GM19240 (cell line): Measurements from ENCODE around the gene DRD1.
"Not testable (repeated sequence)": the region's sequence is repeated elsewhere in the genome, so short reads cannot be mapped to it uniquely, and the experiment has no call there.

Experiments
- DNase-seq: peaks from one replicate; pipeline ENCODE4 v3.0.0; 2011; ENCODE audit warnings: low spot score; ENCODE audit not compliant: insufficient read length

Gene DRD1

DNA sequence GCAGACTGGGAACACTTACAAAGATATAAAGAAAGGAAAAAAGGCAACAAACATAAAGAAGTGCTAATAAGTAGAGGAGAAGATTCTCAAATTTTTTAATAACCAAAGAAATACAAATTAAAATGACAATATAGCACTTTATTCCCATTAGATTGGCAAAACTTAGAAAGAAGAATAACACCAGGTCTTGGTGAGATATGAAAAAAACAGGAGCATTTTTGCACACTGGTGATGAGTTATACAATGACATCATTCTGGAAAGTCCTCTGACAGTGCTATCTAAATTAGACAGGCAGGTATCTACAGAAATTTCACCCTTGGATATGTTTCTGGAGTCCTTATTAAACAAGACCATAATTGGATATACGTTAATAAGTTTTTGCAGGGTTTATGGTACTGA, 24.9 kb upstream of the DRD1 start:
- DNase-seq, result no peak

DNA sequence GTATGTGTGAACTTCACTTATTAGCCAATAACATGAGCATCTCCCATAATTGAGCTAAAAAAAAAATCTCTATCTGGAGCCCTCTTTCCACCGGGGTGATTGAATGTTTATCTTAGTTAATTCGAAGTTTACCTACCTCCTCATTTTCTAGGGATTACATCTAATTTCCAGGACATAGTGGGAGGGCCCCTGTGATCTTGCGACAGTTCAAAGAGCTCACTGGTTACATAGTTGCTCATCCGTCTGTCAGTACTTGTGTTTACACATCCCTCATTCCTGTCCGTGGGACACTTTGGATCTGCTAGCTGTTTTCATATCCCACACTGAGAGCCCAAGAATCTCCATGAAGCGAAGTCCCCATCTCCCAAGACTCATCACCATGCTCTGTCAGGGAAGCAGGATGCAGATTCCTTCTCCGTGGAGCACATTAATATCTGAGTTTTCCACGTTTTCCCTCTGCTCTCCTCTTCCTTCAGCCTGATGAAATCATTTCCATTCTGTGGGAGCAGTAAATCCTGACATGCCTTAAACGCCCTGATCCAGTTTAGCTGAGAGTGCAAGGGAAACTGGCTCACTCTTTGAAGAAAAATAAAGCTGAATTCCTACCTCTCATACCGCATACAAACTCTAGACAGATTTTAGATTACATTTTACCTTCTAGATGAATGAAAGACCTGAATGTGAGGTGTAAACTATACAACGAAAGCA, 24.2 kb upstream of the DRD1 start:
- no peak for DNase-seq

DNA sequence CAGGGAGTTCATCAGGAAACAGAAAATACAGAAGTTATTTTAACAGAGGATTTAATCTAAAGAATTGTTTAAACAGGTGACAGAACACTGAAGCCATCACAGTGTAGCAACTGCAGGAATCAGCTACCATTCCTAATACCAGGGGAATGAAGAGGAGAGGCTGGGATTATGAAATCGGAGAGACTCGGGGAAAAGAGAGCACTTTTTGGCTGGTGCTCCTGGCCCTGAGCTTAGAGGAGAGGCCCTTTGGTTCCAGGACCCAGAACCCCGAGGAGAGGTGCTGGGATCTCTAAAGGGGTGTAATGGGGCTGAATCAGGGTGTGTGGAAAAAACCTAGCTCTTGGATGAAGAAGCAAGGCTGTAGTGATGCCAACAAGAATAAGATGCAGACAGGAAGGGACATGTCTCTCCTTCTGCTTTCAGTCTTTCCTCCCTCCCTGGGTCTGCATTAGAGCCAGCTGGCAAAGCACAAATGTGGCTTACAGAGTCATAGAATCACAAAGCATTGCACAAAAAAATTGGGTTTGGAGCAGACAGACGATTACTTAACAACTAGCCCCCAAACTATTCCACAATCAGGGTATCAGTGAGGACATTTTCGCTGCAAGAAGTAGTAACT, 22.8 kb upstream of the DRD1 start:
- no peak for DNase-seq

DNA sequence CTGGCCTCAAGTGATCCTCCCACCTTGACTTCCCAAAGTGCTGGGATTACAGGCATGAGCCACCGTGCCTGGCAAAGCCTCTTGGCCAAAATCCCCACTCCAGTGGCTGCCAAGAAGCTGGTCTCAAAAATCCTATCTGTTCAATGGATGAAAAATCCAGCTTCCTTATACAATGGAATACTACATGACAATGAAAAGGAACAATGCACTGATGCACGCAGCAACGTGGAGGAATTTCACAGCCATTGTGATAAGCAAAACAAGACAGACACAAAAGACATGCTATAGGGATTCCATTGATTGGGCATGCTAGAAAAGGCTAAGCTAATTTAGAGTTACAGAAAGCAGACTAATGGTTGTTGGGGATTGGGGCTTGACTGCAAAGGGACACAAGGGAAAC, 21.3 kb upstream of the DRD1 start:
- DNase-seq, result no peak

DNA sequence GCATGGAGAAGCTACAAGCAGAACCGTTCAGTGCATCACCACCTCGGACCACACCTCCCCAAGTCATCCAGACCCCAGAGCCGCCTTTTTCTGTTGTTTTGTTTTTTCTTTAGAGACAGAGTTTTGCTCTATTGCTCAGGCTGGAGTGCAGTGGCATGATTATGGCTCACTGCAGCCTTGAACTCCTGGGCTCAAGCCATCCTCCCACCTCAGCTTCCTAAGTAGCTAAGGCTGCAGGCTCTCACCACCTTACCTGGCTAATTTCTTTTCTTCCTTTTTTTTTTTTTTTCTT, 20.9 kb upstream of the DRD1 start:
- DNase-seq, result no peak

DNA sequence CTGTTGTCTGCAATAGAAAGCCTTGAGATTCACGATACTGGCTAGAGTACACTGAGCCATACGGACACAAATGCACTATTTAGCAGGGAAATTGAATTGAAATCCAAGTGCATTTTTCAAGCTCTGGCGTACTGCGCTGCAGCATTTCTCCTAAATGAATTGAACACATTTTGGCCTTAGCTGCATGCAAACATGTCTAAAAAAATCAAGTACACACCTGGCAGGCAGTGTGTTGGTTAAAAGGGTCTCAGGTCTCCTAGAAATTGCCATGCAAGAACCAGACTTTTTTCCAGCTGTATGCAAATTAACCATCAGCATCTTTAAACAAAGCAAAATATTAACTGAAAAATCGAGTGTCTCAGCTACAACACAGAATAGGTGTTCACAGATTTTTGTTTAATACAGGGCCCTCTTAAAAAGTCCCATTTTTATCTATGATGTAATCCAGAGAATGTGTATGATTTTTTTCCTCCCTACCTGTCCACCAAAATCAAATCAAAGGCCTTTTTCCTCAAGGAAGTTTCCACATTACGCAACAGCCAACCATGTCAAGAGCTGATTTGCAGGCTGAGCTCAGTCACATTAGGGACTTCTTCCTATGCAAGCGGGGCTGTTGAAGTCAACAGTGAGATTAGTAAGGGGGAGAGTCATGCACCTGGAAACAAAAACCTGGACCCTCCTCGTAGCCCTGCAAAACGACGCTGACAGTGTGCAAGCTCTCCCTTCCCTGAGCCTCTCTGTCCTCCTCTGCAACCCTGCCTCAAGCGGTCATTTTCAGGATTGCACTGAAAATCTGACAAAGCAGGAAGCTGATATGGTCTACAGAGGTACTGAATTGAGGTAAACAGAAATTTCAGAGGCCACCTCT, 20.3 kb upstream of the DRD1 start:
- no peak for DNase-seq

DNA sequence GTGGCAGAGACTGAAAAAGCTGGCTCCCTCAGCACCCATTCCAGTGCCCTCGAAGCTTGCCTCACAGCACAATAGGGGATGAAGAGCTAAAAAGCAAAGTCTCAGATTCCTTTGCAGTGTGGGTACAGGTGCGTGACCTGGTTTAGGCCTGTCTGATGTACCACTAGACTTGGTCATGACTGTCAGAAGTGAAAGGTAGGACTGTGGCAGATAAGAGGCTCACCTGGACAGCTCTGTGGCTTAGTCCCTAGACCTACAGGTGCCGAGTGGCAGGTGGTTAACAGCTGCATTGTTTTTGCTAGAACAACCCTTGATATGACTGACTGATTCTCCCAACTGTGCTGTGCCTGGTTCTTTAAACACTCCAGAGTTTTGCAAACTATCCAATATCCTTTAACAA, 19.7 kb upstream of the DRD1 start:
- DNase-seq, result no peak

DNA sequence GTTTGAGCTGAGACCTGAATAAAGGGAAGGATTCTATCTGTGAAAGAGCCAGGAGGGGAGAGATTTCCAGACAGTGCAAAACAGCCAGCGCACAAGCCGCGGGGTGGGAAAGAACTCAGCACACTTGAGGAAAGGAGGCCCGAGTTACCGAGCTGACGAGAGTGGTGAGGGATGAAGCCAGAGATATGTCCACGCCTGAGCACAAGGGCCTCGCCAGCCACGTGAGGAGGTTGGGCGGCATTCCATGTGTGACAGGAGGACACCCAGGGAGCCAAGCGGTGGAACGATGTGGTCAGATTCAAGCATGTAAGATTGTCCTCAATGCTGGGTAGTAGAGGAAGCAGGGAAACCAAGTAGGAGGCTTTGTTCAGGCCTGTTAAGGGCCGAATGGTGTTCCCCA, 17.4 kb upstream of the DRD1 start:
- no peak for DNase-seq

DNA sequence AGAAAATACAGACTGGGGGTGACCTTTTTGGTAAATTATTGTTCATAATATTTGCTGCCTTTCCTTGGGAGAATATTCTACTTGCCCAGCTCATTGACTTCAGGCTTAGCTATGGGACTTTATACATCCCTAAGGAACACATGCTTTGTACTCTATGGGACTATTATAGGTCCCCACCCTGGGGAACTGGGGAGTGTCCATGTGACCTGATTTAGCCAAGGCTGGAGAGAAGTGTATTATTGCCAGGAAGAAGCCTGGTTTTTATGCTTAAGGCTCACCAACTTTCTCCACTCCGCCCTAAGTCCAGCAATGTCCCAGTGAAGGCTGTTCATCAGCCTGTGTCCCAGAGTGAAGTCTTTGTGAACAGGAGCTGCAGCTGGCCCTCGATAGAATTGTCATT, 16.6 kb upstream of the DRD1 start:
- no peak for DNase-seq

DNA sequence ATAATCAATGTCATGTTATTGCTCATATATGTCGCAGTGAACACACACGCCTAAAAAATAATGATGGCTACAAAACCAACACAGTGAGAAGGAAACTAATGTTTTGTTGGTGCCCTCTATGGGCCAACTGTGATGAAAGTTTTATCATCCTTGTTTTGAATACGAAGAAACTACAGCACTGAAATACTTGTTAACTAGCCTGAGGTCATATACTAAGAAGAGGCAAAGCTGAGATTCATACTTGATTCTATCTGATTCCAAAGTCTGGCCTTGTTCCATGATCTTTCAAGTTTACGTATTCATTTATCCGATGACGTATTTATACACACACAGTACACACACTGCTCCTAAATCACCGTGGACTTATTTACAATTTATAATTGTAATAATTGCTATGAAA, 16.1 kb upstream of the DRD1 start:
- no peak for DNase-seq

DNA sequence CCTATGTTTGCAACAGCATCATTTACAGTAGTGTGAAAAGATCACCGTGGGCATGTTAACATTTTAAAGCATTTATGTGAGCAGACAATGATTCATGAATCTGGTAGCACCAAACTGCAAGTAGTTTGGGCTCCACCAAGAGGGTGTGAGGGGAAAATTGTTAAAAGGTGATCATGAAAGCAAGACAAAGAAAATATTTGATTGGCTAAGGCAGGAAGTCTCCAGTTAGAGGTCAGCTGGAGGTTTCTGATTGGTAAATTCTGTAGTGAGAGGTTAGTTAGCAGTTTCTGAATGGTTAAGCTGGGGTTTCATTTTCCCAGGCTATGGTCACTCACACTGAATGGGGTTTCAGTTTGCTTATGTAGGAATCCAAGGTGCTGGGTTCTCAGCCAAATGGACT, 13.5 kb upstream of the DRD1 start:
- no peak for DNase-seq

DNA sequence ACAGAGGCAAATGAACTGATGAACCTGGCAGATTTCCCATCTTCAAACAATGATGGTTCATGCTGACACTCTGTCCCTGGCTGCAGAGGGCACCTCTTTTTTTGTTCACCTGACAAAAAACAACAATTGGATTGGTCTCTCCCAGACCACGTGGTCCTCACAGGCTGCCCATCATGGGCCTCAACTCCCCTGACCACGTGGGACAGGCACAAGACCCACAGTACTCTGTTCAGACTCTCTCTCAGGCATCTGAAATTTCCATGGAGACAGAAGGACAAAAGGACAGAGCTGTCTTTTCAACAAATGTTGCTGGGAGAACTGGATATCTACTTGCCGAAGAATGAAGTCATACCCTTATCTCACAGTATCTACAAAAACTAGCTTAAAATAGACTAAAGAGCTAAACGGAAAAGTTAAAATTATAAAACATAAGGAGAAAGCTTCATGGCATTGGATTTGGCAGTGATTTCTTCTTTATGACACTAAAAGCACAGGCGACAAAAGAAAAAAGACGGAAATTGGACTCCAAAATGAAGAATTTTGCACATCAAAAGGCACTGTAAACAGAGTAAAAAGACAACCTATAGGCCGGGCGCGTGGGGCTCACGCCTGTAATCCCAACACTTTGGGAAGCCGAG, 12.2 kb upstream of the DRD1 start:
- no peak for DNase-seq

DNA sequence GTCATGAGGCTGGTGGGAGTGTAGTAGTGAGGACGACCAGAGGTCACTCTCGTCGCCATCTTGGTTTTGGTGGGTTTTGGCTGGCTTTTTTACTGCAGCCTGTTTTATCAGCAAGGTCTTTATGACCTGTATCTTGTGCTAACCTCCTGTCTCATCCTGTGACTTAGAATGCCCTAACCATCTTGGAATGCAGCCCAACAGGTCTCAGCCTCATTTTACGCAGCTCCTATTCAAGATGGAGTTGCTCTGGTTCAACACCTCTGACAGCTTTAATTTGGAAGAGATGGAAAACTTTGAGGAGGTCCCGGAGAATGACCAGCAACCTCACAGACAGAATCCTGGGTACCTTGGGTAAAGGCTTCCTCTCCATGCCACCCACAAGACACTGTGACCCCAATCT, 10.4 kb upstream of the DRD1 start:
- DNase-seq, result not testable (repeated sequence)

DNA sequence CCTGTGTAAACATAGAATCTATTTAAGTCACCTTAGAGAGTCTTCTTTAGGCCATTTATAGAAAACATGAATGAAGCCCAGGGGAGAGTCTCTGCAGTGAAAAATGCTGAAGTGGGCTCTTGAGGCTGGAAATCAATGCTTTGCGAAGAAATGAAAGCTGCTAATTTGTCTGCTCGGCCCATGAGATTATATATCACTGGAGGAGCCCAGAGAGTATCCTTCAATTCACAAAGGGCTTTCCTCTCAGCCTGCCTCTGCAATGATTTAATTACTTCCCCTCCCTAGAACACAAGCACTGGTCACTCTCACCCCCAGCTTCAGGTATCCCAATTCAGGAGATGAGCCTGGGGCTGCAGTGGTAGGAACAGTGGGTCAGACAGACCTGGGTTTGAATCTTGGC, 8.2 kb upstream of the DRD1 start:
- DNase-seq, result no peak

DNA sequence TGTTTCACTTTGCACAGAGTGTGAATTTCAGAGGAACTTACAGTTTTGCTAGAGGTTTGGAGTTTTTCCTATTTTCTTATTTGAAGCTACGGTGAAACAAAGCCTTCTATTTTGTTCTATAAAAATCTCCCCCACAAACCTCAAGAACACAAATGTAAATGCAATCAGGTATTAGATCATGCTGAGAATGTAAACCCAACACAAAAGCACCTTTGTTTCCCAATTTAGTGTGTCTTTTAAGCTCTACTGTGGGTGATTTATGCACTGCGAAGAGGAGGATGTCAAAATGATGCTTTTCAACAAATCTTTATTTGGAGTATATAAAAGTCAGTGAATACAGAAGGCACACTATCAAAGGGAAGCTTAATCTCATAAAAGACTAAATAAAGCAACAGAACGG, 4.3 kb upstream of the DRD1 start:
- DNase-seq, result no peak

DNA sequence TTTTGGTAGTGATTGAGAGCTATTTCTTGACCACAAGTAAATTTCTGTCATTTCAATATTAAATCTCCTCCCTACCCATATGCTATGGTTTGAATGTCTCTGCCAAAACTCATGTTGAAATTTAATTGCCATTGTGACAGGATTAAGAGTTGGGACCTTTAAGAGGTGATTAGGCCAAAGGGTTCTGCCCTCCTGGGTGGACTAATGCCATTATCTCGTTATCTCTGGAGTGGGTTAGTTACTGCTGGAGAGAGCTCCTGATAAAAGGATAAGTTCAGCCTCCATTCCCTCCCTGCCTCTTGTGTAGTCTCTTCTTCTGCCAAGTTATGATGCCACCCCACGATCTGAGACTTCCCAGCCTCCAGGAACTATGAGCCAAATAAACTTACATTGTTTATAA, 3.6 kb upstream of the DRD1 start:
- DNase-seq, result no peak

DNA sequence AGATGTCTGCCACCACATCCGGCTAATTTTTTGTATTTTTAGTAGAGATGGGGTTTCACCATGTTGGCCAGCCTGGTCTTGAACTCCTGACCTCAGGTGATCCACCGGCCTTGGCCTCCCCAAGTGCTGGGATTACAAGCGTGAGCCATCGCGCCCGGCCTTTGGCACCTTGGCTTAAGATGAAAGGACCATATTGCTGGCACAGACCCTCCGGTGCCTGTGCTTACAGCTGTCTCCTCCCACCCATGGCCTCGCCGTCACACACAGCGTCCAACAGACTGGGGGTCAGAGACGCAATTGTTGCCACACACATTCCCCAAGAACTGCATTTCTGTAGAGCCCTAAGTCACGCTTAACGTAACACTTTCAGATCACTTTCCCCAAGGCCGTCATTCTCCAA, 2.4 kb upstream of the DRD1 start:
- not testable (repeated sequence) for DNase-seq

DNA sequence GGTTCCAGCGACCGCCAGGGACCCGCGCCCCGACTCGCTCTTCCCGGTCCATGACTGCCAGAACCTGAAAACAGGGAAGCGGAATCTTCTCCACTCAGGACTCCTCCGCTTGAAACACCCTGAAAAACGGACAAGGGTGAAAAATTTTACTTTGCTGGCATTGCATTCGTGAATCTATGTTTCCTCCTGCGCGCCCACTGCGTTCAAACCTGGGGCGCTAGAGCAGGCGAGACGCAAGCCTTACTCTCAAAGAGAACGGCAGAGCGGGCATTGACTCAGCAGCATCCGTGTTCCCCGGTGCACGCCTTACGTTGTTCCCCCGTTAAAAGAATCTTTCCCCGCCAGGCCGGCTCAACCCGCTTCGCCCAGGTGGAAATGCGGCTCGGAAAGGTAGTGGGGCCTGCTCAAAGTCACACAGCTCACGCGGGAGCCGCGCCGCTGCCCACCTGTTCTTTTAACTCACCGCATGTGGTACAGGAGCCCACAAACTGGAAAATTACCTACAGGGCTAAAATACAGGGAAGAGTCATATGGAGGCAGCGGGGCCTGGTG, 999 bp upstream of the DRD1 start:
- no peak for DNase-seq

DNA sequence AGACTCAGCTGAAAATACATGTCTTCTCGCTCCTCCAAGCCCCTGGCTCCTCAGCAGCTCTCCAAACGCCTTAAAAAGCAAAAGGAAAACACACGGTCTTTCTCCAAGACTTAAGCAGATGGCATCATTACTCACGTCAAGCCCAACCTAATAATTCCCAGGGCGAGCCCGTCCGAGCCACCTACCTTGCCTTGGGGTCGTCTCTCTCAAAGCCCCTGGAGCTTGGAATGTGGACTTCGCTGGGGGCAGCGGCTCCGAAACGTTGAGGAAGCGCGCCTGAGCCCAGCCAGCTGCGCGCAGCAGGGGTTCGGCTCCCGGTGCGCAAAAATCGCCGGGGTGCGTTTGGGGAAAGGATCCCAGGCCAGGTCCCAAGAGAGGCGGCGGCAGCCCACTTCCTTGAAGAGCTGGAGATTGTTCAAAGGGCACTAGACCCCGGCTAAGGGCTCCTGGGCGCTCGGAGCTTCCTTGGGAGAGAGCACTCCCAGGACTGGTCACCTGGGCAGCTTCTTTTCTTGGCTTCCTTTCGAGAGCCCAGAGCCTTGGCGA, 395 bp downstream of the DRD1 start:
- DNase-seq, result no peak

DNA sequence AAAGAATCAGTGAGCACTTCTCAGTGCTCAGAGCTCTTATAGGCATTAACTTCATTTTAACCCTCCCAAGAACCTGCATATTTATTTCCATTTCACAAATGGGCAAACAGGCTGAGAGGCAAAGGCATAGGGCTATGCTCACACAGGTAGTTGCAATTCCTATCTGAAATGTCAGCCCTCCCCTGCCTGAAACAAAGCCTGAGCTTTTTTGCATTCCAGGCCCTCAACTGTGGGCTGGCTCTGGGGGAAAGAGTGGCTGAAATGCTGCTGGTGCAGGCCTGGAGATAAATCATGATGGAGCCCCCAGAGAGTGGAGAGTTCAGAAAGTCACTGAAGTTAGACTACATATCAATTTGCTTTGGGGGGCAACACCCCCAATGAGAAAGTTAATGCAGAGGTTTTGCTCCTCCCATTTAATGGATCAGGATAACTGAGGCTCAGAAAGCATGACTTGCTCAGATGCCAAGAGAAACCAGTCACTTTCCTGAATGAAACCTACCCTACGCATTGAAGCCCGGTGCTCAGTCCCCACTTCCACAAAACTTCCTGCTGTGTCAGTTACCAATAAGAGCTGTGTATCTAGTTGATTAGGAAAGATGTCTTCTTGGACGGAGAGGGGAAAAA, 5.6 kb downstream of the DRD1 start:
- no peak for DNase-seq

DNA sequence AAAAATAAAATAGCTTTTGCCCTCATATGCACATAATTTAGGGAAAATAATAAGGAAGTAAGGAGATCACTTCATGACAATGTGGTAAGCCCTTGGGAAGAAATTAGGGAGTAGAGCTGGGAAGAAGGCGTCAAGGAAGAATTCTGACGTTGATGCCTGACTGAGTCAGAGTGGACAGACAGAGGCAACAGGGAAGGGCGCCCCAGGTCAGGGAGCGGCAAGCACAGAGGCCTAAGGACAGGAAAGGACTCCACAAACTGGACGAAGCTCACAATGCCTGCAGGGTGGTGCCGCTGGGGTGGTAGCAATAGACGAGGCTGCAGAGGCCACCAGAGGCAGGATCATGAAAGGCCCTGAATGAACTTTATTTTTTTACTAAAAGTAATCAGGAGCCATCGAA, 7.6 kb downstream of the DRD1 start:
- DNase-seq, result no peak
